Thyroid gland (tissue), 4 donors: ENCODE data around the gene EPHB3.
A peak's percentile ranks its signal among the peaks of the same experiment; 100 is the strongest.

ENCODE experiments used
- CTCF ChIP-seq, 6 experiments: fragments of 200-600 bp in 3 of 6; fragments of 450-650 bp in 3 of 6; sonication (generic) in 3 of 6; IDR thresholded peaks; one replicate each; pipeline ENCODE4 v1.5.1; 2016 to 2019; ENCODE audit warnings: antibody characterized with exemption in 6 of 6, mild to moderate bottlenecking in 2 of 6, inconsistent platforms in 1 of 6, moderate library complexity in 1 of 6
- POLR2A ChIP-seq, 2 donors: fragments of 450-650 bp; IDR thresholded peaks; one replicate each; pipeline ENCODE4 v1.6.1; 2017; ENCODE audit warnings: antibody characterized with exemption in 2 of 2, mild to moderate bottlenecking in 2 of 2, moderate library complexity in 1 of 2

GRCh38 chr3:184583578-184584451 lies 22.2 kb downstream of the EPHB3 start:
- TF ChIP-seq CTCF (IDR thresholded peaks at IDR 0.05) (peak in 3 of 6 experiments; percentile 14 to 22 (median 16)), POLR2A (IDR thresholded peaks at IDR 0.05) (no peak)
